Body of pancreas (tissue), 4 donors: ENCODE measurements around the gene KCNH1.

Experiments used
- POLR2A ChIP-seq, 3 donors: fragments of 450-650 bp; IDR thresholded peaks; one replicate each; pipeline ENCODE4 v1.6.1; 2016; ENCODE audit warnings: antibody characterized with exemption in 3 of 3, mild to moderate bottlenecking in 2 of 3
- TF ChIP-seq, protein P1 (sequence below), 7 experiments: fragments of 450-650 bp in 4 of 7; fragments of 200-600 bp in 3 of 7; sonication (generic) in 3 of 7; IDR thresholded peaks; one replicate each; pipeline ENCODE4 v1.5.1; 2016 to 2019; ENCODE audit warnings: antibody characterized with exemption in 7 of 7

DNA sequence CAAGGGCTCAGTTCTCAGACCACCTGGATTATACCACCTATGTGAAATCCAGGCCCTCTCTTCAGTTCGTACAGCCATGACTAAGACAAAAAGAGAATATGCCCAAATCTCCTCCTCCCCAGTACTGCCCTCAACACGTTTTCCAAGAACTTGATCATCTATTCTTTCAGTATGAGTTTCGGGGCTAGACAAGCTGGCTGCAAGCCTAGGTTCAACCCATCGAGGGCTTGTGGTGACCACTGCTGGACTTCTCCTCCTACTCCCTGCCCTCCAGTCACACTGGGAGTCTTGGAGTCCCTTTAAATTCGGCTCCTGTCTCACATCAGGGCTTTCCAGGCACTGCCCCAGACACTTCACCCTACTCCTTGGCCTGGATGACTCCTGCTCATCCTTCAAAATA, 352.3 kb downstream of the KCNH1 start:
- TF ChIP-seq, protein P1, sequence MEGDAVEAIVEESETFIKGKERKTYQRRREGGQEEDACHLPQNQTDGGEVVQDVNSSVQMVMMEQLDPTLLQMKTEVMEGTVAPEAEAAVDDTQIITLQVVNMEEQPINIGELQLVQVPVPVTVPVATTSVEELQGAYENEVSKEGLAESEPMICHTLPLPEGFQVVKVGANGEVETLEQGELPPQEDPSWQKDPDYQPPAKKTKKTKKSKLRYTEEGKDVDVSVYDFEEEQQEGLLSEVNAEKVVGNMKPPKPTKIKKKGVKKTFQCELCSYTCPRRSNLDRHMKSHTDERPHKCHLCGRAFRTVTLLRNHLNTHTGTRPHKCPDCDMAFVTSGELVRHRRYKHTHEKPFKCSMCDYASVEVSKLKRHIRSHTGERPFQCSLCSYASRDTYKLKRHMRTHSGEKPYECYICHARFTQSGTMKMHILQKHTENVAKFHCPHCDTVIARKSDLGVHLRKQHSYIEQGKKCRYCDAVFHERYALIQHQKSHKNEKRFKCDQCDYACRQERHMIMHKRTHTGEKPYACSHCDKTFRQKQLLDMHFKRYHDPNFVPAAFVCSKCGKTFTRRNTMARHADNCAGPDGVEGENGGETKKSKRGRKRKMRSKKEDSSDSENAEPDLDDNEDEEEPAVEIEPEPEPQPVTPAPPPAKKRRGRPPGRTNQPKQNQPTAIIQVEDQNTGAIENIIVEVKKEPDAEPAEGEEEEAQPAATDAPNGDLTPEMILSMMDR (IDR thresholded peaks at IDR 0.05), result no peak
- TF ChIP-seq POLR2A (IDR thresholded peaks at IDR 0.05), result no peak
